LNCaP clone FGC (cell line): ENCODE data around the gene MMP19.
A peak's percentile ranks its signal among the peaks of the same experiment; 100 is the strongest.

Experiments used
- DNase-seq: peaks from one replicate; pipeline ENCODE4 v3.0.0-alpha.2; 2011; ENCODE audit warnings: low read depth
- H3K4me3 ChIP-seq: 2 replicates; pipeline ENCODE4 v1.5.1; 2011; ENCODE audit warnings: mild to moderate bottlenecking, low read depth, low read length, control low read depth
- TF ChIP-seq, protein P1 (sequence below): IDR thresholded peaks from 2 replicates; pipeline ENCODE4 v1.5.1; 2012; ENCODE audit warnings: mild to moderate bottlenecking; ENCODE audit not compliant: control insufficient read depth, insufficient read depth; ENCODE audit errors: extremely low read depth

MMP19 gene

DNA sequence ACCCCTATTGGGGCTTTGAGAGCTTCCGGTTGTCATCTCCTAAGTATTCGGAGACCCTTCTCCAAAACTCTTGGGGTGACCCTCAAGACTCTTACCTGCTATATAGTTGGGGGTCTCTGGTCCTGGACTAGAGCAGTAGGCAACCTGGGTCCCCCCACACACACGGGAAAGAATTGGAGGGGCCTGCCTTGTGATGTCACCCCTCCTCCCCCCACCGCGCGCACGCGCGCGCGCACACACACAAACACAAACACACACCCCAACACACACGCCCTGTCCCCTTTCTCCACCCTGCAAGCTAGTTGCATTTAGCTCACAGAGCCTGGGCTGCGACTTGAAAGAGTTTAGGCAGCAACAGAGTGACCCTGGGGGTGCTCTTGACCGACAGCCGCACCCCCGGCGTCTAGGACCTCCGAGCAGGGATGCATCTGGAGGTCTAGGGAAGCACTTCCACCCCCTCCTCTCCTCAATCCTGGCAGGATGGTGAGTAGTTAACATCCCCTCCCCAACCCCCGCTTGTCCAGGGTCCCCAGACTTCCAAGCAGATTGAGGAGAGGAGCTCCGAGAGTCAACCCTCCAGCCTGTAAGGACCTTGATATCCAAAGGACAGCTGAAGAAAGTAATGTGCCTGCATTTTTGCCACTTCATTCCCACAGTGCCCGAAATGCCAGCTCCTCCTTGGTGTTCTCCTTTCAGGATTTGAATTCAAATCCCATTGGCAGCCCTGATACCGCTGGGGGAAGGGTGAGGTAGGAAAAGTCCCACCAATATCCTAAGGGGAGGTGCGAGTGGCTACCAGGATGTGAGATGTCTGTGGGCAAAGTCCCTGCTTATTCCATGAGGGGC lies 11.9 kb downstream of the MMP19 start:
- TF ChIP-seq, protein P1, sequence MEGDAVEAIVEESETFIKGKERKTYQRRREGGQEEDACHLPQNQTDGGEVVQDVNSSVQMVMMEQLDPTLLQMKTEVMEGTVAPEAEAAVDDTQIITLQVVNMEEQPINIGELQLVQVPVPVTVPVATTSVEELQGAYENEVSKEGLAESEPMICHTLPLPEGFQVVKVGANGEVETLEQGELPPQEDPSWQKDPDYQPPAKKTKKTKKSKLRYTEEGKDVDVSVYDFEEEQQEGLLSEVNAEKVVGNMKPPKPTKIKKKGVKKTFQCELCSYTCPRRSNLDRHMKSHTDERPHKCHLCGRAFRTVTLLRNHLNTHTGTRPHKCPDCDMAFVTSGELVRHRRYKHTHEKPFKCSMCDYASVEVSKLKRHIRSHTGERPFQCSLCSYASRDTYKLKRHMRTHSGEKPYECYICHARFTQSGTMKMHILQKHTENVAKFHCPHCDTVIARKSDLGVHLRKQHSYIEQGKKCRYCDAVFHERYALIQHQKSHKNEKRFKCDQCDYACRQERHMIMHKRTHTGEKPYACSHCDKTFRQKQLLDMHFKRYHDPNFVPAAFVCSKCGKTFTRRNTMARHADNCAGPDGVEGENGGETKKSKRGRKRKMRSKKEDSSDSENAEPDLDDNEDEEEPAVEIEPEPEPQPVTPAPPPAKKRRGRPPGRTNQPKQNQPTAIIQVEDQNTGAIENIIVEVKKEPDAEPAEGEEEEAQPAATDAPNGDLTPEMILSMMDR = no peak
- DNase-seq = no peak
- peak overlapping the region; percentile 86 for H3K4me3 ChIP-seq

DNA sequence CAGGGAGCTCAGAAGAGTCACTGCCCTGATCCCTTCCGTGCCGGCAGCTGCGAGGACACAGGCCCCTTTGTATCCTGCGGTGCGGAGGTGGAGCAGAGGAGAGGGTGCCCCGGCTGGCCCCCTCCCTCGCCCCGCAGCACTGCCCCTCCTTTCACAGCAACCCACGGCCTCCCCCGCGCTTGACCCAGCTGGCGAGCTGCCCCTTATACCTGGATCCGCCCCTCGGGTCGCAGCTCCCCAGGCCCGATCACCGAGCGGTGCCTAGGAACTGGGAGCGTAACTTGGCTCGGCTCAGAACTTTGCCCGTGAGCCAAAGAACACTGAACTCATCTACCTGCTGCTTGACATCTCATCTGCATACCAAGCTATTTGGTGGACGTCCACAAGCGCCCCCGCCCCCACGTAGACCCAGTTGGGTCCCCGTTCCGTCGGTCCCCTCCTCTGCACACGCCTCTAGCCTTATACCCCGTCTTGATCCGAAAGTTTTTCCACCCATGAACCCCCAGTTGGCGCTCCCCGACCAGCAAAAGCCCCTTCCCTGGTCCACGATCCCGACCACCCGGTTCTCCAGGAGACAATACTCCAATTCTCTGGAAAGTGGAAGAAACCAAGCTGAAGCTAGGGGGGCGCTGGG lies 12.7 kb downstream of the MMP19 start:
- no peak for DNase-seq
- TF ChIP-seq, protein P1 = 0 out of 2 replicates have a peak, but pooled peaks have one; percentile 2
- H3K4me3 ChIP-seq = peak overlapping the region; percentile 86

GRCh38 chr12:55828357-55828756 lies 14.4 kb downstream of the MMP19 start:
- DNase-seq = no peak
- peak overlapping the region; percentile 86 for H3K4me3 ChIP-seq
- TF ChIP-seq, protein P1 = no peak

GRCh38 chr12:55827806-55828205 lies 14.9 kb downstream of the MMP19 start:
- H3K4me3 ChIP-seq = no peak overlapping the region
- DNase-seq = no peak
- TF ChIP-seq, protein P1 = no peak

DNA sequence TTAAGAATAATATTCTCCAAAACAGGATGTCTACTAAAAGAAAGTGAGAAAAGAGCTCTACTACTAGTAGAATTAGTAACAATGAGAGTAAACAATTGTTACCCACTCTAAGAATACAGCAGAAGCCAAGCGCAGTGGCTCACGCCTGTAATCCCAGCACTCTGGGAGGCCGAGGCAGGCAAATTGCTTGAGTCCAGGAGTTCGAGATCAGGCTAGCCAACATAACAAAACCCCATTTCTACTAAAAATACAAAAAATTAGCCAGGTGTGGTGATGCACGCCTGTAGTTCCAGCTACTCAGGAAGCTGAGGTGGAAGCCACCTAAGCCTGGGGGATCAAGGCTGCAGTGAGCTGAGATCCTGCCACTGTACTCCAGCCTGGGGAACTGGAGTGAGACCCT lies 18.0 kb downstream of the MMP19 start:
- no peak for DNase-seq
- H3K4me3 ChIP-seq = no peak overlapping the region
- TF ChIP-seq, protein P1 = no peak

DNA sequence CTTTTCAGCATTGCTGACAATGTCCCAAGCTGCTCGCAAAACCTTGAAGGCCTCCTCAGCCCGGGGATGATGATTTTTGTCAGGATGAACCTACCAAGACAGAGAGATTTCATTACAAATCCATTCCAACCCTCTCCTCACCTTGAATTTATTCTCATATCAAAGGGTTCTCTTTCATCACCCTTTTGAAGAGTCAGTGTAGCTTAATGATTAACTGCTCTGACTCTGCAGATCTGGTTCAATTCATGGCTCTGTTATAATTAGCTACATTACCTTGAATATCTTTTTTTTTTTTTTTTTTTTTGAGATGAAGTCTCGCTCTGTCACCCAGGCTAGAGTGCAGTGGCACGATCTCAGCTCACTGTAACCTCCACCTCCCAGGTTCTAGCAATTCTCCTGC lies 19.3 kb downstream of the MMP19 start:
- TF ChIP-seq, protein P1 = no peak
- no peak overlapping the region for H3K4me3 ChIP-seq
- DNase-seq = no peak

DNA sequence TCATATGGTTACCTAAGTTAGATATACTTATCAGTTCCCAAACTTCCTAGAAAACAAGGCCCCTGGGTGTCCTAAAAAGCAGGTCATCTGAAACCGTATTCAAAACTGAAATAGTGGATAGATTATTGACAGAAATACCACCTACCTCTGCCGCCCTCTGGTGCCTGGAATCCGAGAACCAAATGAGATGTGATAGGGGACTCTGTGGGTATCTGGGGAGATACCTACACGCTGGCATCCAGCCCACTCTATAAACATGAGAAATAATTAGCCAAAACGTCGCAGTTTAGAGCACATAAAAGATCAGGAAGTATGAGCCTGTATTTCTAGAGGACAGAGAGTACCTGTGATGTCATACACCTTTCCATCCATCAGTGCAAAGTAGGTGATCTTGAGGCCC lies 20.5 kb downstream of the MMP19 start:
- TF ChIP-seq, protein P1 = peak; percentile 32; the same call in 1 of the 2 replicates
- H3K4me3 ChIP-seq = no peak overlapping the region
- no peak for DNase-seq
